ENCODE measurements around the gene DPEP1. TPM values are rescaled to one million over a fixed set of nuclear protein-coding genes. Genes with fewer than 3 reads are reported as not detected.

Gene DPEP1
- total RNA-seq, 6 experiments from 2014 or later = 0.93 TPM; not detected in 5

DNA sequence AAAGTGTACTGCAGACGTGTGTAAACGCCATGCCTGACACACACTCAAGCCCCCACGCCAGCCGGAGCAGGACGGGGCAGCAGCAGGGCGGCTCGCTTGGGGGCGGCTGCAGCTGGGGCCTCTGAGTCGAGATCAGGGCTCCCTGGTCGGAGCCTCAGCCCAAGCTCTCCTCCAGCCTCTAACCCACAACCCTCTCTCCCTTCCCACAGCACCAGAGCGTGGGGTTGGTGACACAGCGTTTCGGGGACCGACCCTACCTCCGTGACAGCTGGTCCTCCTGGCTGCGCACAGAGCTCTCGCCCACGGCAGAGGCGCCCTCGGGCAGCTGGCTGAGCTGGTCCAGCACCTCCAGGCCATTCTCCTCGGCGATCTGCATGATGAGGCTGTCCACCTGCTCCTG, 32.8 kb downstream of the DPEP1 start:
- intact Hi-C loops (cut with DNase I) = no loop called here

DNA sequence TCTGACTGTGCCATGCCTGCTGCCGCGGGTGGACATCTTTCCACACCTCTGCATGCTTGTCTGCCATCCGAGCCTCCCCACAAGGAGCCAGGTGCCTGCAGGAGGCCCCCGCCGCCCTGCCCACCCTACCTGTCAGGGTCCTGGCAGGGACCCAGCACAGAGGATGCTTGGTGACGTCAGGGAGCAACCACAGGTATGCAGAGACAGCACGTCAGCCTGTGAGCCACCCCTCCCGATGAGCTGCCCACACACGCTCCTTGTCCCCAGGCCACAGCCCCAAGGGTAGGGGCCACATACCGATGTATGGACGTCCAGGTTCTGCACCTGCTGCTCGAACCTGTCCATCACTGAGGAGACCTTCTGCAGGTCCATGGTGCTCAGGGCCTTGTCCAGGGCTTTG, 33.5 kb downstream of the DPEP1 start:
- Histone ChIP-seq H3K4me3 (no peak overlapping the region), H3K36me3 (peaks cover 0 to 23% (median 5%) of the 10 kb centered on the region in 4 donors), H3K27ac (no peak overlapping the region), H3K4me1 (no peaks in the 10 kb centered on the region), H3K27me3 (no peaks in the 10 kb centered on the region), H3K9me3 (no peaks in the 10 kb centered on the region)
- ATAC-seq = no peak
- no peak for TF ChIP-seq CTCF (IDR thresholded peaks at IDR 0.05)
- TF ChIP-seq POLR2A (IDR thresholded peaks at IDR 0.05) = no peak
- 80% methylated on average over 8 of the region's 12 CpGs for WGBS (ENCODE audit: insufficient coverage, low coverage, low lambda C conversion rate, missing lambda C conversion rate)
- intact Hi-C loops (cut with DNase I) = no loop called here
- no peak for DNase-seq

More for the DNA sequence above, 32.8 kb downstream of the DPEP1 start:
- H3K9me3 ChIP-seq = no peaks in the 10 kb centered on the region
- H3K36me3 ChIP-seq = peaks cover 0 to 23% (median 5%) of the 10 kb centered on the region in 4 donors
- no peak for TF ChIP-seq CTCF (IDR thresholded peaks at IDR 0.05)
- TF ChIP-seq POLR2A (IDR thresholded peaks at IDR 0.05) = no peak
- WGBS (ENCODE audit: insufficient coverage, low coverage, low lambda C conversion rate, missing lambda C conversion rate) = 86% methylated on average over 5 of the region's 22 CpGs
- DNase-seq (no peak), ATAC-seq (no peak)
- no peak overlapping the region for H3K4me3 ChIP-seq
- H3K27ac ChIP-seq = no peak overlapping the region
- no peaks in the 10 kb centered on the region for H3K27me3 ChIP-seq
- no peaks in the 10 kb centered on the region for H3K4me1 ChIP-seq

DNA sequence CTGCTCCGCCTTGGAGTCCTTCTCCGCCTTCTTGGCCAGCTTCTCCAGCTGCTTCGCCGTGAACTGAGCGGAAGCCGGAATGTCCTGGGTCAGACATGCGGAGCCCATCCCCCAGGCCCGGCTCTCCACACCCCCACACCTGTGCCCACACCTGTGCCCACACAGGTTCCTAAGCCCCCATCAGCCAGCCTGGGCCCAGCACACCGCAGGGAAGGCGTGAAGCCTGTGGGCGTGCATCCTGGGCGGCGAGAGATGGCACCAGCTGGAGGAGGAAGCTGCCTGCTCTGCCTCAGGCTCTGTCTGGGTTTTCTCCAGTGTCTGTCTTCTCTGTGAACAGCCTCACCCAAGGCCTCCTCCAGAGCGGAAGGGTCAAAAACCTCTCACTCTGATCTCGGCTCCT, 38.1 kb downstream of the DPEP1 start:
- no peaks in the 10 kb centered on the region for H3K9me3 ChIP-seq
- intact Hi-C loops (cut with DNase I) = no loop called here
- H3K36me3 ChIP-seq = peaks cover 0 to 8% (median 2%) of the 10 kb centered on the region in 4 donors
- TF ChIP-seq POLR2A (IDR thresholded peaks at IDR 0.05) = no peak
- TF ChIP-seq CTCF (IDR thresholded peaks at IDR 0.05) = no peak
- ATAC-seq (peak in 1 of 4 donors; percentile 6), DNase-seq (no peak)
- H3K4me3 ChIP-seq = no peak overlapping the region
- WGBS (ENCODE audit: insufficient coverage, low coverage, low lambda C conversion rate, missing lambda C conversion rate) = 86% methylated on average over 13 of the region's 15 CpGs
- H3K27ac ChIP-seq = no peak overlapping the region
- no peaks in the 10 kb centered on the region for H3K27me3 ChIP-seq
- H3K4me1 ChIP-seq = peaks cover 0 to 4% (median 0%) of the 10 kb centered on the region in 4 donors

GRCh38 chr16:89653656-89654295, 40.3 kb downstream of the DPEP1 start:
- no peaks in the 10 kb centered on the region for H3K36me3 ChIP-seq
- intact Hi-C loops (cut with DNase I) = no loop called here
- TF ChIP-seq CTCF (IDR thresholded peaks at IDR 0.05) (no peak), POLR2A (IDR thresholded peaks at IDR 0.05) (no peak)
- H3K27ac ChIP-seq = no peak overlapping the region
- no peak overlapping the region for H3K4me3 ChIP-seq
- ATAC-seq (no peak), DNase-seq (no peak)
- 61% methylated on average over 3 of the region's 10 CpGs for WGBS (ENCODE audit: insufficient coverage, low coverage, low lambda C conversion rate, missing lambda C conversion rate)
- H3K9me3 ChIP-seq = no peaks in the 10 kb centered on the region
- peaks cover 0 to 10% (median 0%) of the 10 kb centered on the region in 4 donors for H3K4me1 ChIP-seq
- H3K27me3 ChIP-seq = no peaks in the 10 kb centered on the region
